Erythroblast (primary cell): ENCODE results near the gene DGKB.

Experiments used
- GATA1 ChIP-seq: IDR thresholded peaks from 2 replicates; pipeline ENCODE4 v1.6.1; 2011; ENCODE audit warnings: low read depth, mild to moderate bottlenecking, control low read depth, low read length, moderate library complexity
- POLR2A ChIP-seq: IDR thresholded peaks from 2 replicates; pipeline ENCODE4 v1.6.1; 2011; ENCODE audit warnings: mild to moderate bottlenecking, low read length

- no peak for TF ChIP-seq POLR2A
- no peak for TF ChIP-seq GATA1
Measured at GRCh38 chr7:14351167-14351566, 551.4 kb downstream of the DGKB start.
